HG03025 (cell line): ENCODE results near the gene NHLRC4.

Source experiments
- ATAC-seq: cut with Tn5 transposase; IDR thresholded peaks from one replicate; pipeline ENCODE4 v1.9.1; 2021; ENCODE audit warnings: mild to moderate bottlenecking, moderate library complexity; ENCODE audit not compliant: unreplicated experiment, low FRiP score

NHLRC4 gene

GRCh38 chr16:530111-530817, 36.5 kb upstream of the NHLRC4 start:
- no peak for ATAC-seq

- no peak for ATAC-seq
These were observed 35.2 kb upstream of the NHLRC4 start for GRCh38 chr16:531494-532125.

- ATAC-seq = no peak
These were observed 33.2 kb upstream of the NHLRC4 start for GRCh38 chr16:533391-534123.

GRCh38 chr16:534135-534534, 32.7 kb upstream of the NHLRC4 start:
- ATAC-seq = no peak

- ATAC-seq = no peak
These were observed 31.9 kb upstream of the NHLRC4 start for GRCh38 chr16:534856-535445.

- ATAC-seq = no peak
These were observed 31.1 kb upstream of the NHLRC4 start for GRCh38 chr16:535446-536405.

- ATAC-seq = no peak
These were observed 30.1 kb upstream of the NHLRC4 start for GRCh38 chr16:536746-537145.

GRCh38 chr16:537415-538335, 29.1 kb upstream of the NHLRC4 start:
- ATAC-seq = no peak

GRCh38 chr16:539901-540530, 26.8 kb upstream of the NHLRC4 start:
- ATAC-seq = no peak

- no peak for ATAC-seq
These were observed 26.0 kb upstream of the NHLRC4 start for GRCh38 chr16:540645-541340.

- ATAC-seq = no peak
These were observed 23.3 kb upstream of the NHLRC4 start for GRCh38 chr16:543301-544164.

- no peak for ATAC-seq
These were observed 22.3 kb upstream of the NHLRC4 start for GRCh38 chr16:544517-544916.

GRCh38 chr16:546909-547770, 19.7 kb upstream of the NHLRC4 start:
- no peak for ATAC-seq

- no peak for ATAC-seq
These were observed 18.2 kb upstream of the NHLRC4 start for GRCh38 chr16:548586-548985.

GRCh38 chr16:549544-550263, 17.1 kb upstream of the NHLRC4 start:
- ATAC-seq = no peak

- no peak for ATAC-seq
These were observed 15.6 kb upstream of the NHLRC4 start for GRCh38 chr16:551210-551609.
